Spinal cord (tissue), 10 donors: ENCODE data around the gene RIMS3. TPM values are rescaled to one million over a fixed set of nuclear protein-coding genes. Genes with fewer than 3 reads are reported as not detected.
"Not testable (repeated sequence)": the region's sequence is repeated elsewhere in the genome, so short reads cannot be mapped to it uniquely, and the experiment has no call there.

ENCODE experiments used
- DNase-seq, 6 donors: peaks; one replicate each; pipeline versions ENCODE4 v3.0.0 to v3.0.0-alpha.2; 2013 to 2015; ENCODE audit warnings: low spot score in 6 of 6, low read depth in 4 of 6
- H3K27ac ChIP-seq: one replicate; pipeline ENCODE4 v1.5.1; 2013; ENCODE audit warnings: low read depth, low read length, control low read depth
- H3K27me3 ChIP-seq: one replicate; pipeline ENCODE4 v1.6.1; 2013; ENCODE audit warnings: low read length; ENCODE audit not compliant: control insufficient read depth, insufficient read depth
- H3K36me3 ChIP-seq: one replicate; pipeline ENCODE4 v1.6.1; 2013; ENCODE audit warnings: low read length; ENCODE audit not compliant: control insufficient read depth, insufficient read depth
- H3K4me1 ChIP-seq: one replicate; pipeline ENCODE4 v1.6.1; 2013; ENCODE audit warnings: low read length; ENCODE audit not compliant: control insufficient read depth, insufficient read depth
- H3K4me3 ChIP-seq: one replicate; pipeline ENCODE4 v1.5.1; 2013; ENCODE audit warnings: low read depth, low read length, control low read depth
- H3K9me3 ChIP-seq: one replicate; pipeline ENCODE4 v1.6.1; 2013; ENCODE audit warnings: low read length; ENCODE audit not compliant: control insufficient read depth, insufficient read depth
- WGBS: methylation state at CpG from one replicate; pipeline ENCODE4 v1.1.5; 2013; ENCODE audit warnings: missing lambda C conversion rate; ENCODE audit not compliant: insufficient coverage; 5-methylcytosine and 5-hydroxymethylcytosine counted together
- polyA plus RNA-seq, 2 donors: library from polyadenylated mRNA; unstranded; fragments of 120-200 nt; gene quantifications; one replicate each; pipeline ENCODE4 v1.2.1, GENCODE V29; 2013; ENCODE audit not compliant: insufficient read length in 2 of 2
- total RNA-seq, 2 donors: library from RNA; depleted of rRNA in 1 of 2; stranded (reverse); fragments of 120-200 nt in 1 of 2; fragments of >200 nt in 1 of 2; gene quantifications; one replicate each; pipeline versions ENCODE4 v1.2.3 to v1.2.4, GENCODE V29; 2013 to 2014
- donor health status: healthy.

RIMS3 gene
- total and polyA plus RNA-seq, 4 donors, result 14.1 to 42.2 (median 36.1) TPM

DNA sequence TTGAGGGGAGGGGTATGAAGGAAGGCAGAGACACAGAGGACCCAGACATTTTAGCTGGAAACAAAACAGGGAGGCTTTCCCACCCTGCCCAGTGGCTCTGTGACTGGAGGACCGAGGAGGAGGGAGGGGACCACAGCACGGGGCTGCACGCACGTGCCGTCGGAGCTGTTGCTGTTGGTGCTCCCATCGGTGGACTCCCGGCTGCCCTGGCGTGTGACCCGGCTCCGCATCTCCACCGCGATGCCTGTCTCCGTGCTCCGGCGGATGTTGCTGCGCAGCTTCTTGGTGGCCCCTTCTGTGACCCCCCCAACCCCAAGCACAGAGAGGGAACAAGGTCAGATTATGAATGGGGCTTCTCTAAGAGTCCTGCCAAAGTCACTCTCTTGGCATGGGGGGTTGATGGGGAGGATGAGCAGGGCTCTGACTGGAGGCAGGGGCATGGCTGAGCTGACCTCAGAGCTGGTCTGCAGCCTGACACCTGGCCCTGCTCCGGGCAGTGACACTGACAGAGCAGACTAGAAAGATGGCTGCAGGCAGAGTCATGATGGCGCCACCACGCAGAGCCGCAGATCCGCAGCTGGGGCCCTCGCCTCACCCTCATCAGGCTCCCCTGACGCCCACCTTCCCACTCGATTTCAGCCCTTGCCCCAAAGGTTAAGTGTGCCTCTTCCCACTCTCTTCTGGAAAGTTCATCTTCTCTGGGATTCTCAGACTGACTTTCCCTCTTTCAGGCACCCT, 29.6 kb downstream of the RIMS3 start:
- no peak overlapping the region for H3K4me3 ChIP-seq
- H3K4me1 ChIP-seq, result peaks cover 17% of the 10 kb centered on the region
- peaks cover 21% of the 10 kb centered on the region for H3K36me3 ChIP-seq
- 91% methylated on average over 12 of the region's 25 CpGs for WGBS
- H3K27me3 ChIP-seq, result no peaks in the 10 kb centered on the region
- DNase-seq, result no peak
- H3K27ac ChIP-seq, result no peak overlapping the region
- H3K9me3 ChIP-seq, result no peaks in the 10 kb centered on the region

- DNase-seq, result no peak
- no peak overlapping the region for H3K27ac ChIP-seq
- 92% methylated on average over 2 of the region's 6 CpGs for WGBS
Measured at GRCh38 chr1:40634901-40635655, 30.4 kb downstream of the RIMS3 start.

DNA sequence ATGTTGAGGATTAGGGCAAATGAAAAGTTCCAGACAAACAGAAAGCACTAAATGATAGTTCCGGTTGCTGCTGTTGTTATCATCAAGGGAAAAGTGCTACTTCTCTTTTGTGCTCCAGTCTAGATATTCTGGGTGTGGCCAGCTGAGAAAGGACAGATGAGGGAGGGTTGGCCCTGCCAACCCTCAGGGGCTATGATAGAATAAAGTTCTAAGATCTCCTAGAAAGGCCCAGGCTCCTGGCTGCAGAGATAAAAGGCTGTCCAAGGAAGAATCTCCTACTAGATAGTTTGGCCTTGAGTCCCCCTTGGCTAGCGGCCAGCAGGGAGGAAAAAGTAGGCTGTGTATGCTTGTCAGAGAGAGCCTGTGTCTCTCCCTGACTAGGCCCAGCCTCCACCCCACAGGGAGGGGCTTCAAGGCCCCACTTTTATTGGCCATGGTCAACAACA, 31.5 kb downstream of the RIMS3 start:
- Histone ChIP-seq H3K27ac (no peak overlapping the region), H3K36me3 (peaks cover 25% of the 10 kb centered on the region), H3K4me3 (no peak overlapping the region), H3K4me1 (peaks cover 13% of the 10 kb centered on the region), H3K27me3 (no peaks in the 10 kb centered on the region), H3K9me3 (no peaks in the 10 kb centered on the region)
- 76% methylated on average over 1 of the region's 2 CpGs for WGBS
- DNase-seq, result peak in 2 of 6 donors; percentile 49 to 57

More at GRCh38 chr1:40634901-40635655, 30.4 kb downstream of the RIMS3 start:
- Histone ChIP-seq H3K4me3 (no peak overlapping the region), H3K36me3 (peaks cover 22% of the 10 kb centered on the region), H3K27me3 (no peaks in the 10 kb centered on the region), H3K4me1 (peaks cover 13% of the 10 kb centered on the region), H3K9me3 (no peaks in the 10 kb centered on the region)

DNA sequence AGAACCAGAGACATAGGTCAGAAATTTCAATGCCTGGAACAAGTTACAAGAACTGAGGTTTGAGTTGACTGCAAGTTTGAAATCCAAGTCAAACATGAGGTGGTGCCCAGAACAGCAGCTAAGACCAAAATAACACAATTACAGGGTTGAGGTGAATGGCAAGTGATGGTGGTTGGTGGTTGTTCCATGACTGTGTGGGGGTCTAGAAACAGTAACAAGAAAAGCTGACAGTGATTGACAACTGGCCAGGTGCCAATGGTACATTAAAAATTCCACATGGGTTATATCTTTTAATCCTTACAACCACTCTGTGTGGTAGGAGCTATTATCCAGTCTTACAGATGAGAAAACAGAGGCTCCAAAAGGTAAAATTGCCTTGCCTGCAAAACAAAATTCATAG, 32.0 kb downstream of the RIMS3 start:
- Histone ChIP-seq H3K27ac (no peak overlapping the region), H3K4me1 (peaks cover 13% of the 10 kb centered on the region)
- no peak for DNase-seq

DNA sequence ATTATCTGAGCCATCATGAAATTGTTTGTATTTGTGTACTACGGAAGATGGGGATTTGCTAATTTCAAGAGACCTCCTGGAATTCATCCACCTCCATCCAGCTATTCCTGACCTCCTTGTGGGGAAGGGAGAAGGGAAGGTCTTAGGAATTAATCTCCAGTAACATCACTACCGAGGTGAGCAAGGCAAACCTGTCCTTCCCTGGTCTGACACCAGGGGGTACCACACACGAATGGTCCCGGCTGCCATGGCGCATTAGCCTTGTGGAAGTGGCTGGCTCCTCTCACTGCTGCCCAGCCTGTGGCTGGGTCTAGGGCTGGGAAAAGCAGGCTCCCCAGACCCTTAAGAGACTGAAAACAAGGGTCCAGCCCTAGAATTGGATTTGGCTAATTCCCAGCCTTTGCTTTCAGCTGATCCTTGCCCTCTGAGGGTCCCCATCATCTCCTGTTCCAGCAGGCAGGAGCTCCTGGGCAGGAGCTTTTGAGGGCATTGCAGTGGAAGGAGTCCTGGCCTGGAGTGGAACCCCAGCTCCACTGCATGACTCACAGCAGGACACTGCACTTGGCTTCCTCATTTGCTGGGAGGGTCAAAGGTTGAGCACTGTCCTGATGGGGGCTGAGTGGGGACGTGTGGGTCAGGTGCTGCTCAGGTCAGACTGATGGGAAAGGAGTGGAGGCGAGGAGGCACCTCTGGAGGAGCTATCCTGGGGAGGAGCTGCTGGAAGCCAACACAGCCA, 34.8 kb downstream of the RIMS3 start:
- Histone ChIP-seq H3K36me3 (peaks cover 38% of the 10 kb centered on the region), H3K4me3 (no peak overlapping the region), H3K4me1 (peaks cover 6% of the 10 kb centered on the region), H3K27me3 (no peaks in the 10 kb centered on the region), H3K9me3 (no peaks in the 10 kb centered on the region), H3K27ac (no peak overlapping the region)
- peak in 1 of 6 donors; percentile 63 for DNase-seq
- WGBS, result 55% methylated on average over 6 of the region's 7 CpGs

More for the DNA sequence above, 32.0 kb downstream of the RIMS3 start:
- Histone ChIP-seq H3K36me3 (peaks cover 27% of the 10 kb centered on the region), H3K27me3 (no peaks in the 10 kb centered on the region), H3K4me3 (no peak overlapping the region), H3K9me3 (no peaks in the 10 kb centered on the region)

GRCh38 chr1:40629546-40629945, 35.9 kb downstream of the RIMS3 start:
- Histone ChIP-seq H3K4me1 (peaks cover 11% of the 10 kb centered on the region), H3K36me3 (peaks cover 41% of the 10 kb centered on the region)
- not testable (repeated sequence) for H3K27me3 ChIP-seq, H3K9me3 ChIP-seq, DNase-seq, H3K27ac ChIP-seq, H3K4me3 ChIP-seq
- WGBS, result 72% methylated on average over 3 of the region's 4 CpGs

GRCh38 chr1:40628903-40629292, 36.6 kb downstream of the RIMS3 start:
- H3K4me3 ChIP-seq, result no peak overlapping the region
- no CpG with 5 or more reads among the region's 2 CpGs for WGBS
- H3K36me3 ChIP-seq, result peaks cover 41% of the 10 kb centered on the region
- H3K27me3 ChIP-seq, result no peaks in the 10 kb centered on the region
- no peak for DNase-seq
- H3K9me3 ChIP-seq, result no peaks in the 10 kb centered on the region
- no peak overlapping the region for H3K27ac ChIP-seq
- H3K4me1 ChIP-seq, result peaks cover 8% of the 10 kb centered on the region

- 92% methylated on average over 4 of the region's 9 CpGs for WGBS
- no peak for DNase-seq
- Histone ChIP-seq H3K4me3 (no peak overlapping the region), H3K27ac (no peak overlapping the region), H3K9me3 (no peaks in the 10 kb centered on the region), H3K4me1 (peaks cover 7% of the 10 kb centered on the region), H3K36me3 (peaks cover 41% of the 10 kb centered on the region), H3K27me3 (no peaks in the 10 kb centered on the region)
Measured at GRCh38 chr1:40627987-40628902, 37.2 kb downstream of the RIMS3 start.

DNA sequence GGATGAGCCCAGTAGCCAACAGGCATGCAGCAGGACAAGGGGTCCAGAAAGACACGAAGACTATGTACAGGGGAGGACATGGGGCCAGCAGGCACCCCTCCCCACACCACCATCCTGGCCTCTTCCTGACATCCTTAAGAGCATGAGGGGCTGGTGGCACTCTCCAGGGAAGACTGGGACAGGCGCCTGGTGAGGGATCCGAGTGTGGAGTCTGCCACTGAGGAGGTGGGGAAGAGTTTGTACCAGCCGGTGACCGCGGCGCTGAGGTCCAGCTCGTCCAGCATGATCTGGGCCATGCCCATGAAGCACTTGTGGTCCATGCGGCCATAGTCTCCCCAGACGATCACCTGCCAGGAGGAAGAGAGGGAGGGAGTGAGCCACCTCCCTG, 39.1 kb downstream of the RIMS3 start:
- DNase-seq, result no peak
- H3K27me3 ChIP-seq, result no peaks in the 10 kb centered on the region
- H3K27ac ChIP-seq, result no peak overlapping the region
- H3K36me3 ChIP-seq, result peaks cover 47% of the 10 kb centered on the region
- peaks cover 7% of the 10 kb centered on the region for H3K4me1 ChIP-seq
- H3K4me3 ChIP-seq, result no peak overlapping the region
- 96% methylated on average over 9 of the region's 10 CpGs for WGBS
- no peaks in the 10 kb centered on the region for H3K9me3 ChIP-seq
